ENCODE results near the gene TAF9.
"Not testable (repeated sequence)": the region's sequence is repeated elsewhere in the genome, so short reads cannot be mapped to it uniquely, and the experiment has no call there.

Gene TAF9

GRCh38 chr5:69334793-69335268 lies 34.5 kb downstream of the TAF9 start:
- peak; percentile 83 for DNase-seq
- H3K36me3 ChIP-seq (replicated peaks) = no peaks in the 10 kb centered on the region
- no peak overlapping the region for H3K27ac ChIP-seq
- H3K27me3 ChIP-seq (replicated peaks) = no peaks in the 10 kb centered on the region
- in situ Hi-C loops (cut with HindIII; ENCODE audit: low pct_ligation_motif_present, low sequenced_read_pairs) = no loop called here
- TF ChIP-seq CTCF (IDR thresholded peaks at IDR 0.05; ENCODE audit: low read depth, low read length, missing control alignments) = peak; percentile 93
- H3K4me3 ChIP-seq (ENCODE audit: low read depth, low read length) = peak overlapping the region; percentile 22

GRCh38 chr5:69333668-69334315 lies 35.5 kb downstream of the TAF9 start:
- H3K27ac ChIP-seq; DNase-seq; H3K27me3 ChIP-seq (replicated peaks); H3K4me3 ChIP-seq (ENCODE audit: low read depth, low read length); H3K36me3 ChIP-seq (replicated peaks); in situ Hi-C loops (cut with HindIII; ENCODE audit: low pct_ligation_motif_present, low sequenced_read_pairs): not testable (repeated sequence)

GRCh38 chr5:69331528-69332445 lies 37.5 kb downstream of the TAF9 start:
- peak overlapping the region; percentile 76 for H3K4me3 ChIP-seq (ENCODE audit: low read depth, low read length)
- in situ Hi-C loops (cut with HindIII; ENCODE audit: low pct_ligation_motif_present, low sequenced_read_pairs) = no loop called here
- no peak for DNase-seq
- H3K27ac ChIP-seq = no peak overlapping the region
- no peaks in the 10 kb centered on the region for H3K36me3 ChIP-seq (replicated peaks)
- H3K27me3 ChIP-seq (replicated peaks) = no peaks in the 10 kb centered on the region
- TF ChIP-seq CTCF (IDR thresholded peaks at IDR 0.05; ENCODE audit: low read depth, low read length, missing control alignments) = no peak

GRCh38 chr5:69329905-69330489 lies 39.3 kb downstream of the TAF9 start:
- no peak for DNase-seq
- in situ Hi-C loops (cut with HindIII; ENCODE audit: low pct_ligation_motif_present, low sequenced_read_pairs) = no loop called here
- Histone ChIP-seq H3K36me3 (replicated peaks) (no peaks in the 10 kb centered on the region), H3K27me3 (replicated peaks) (no peaks in the 10 kb centered on the region), H3K4me3 (ENCODE audit: low read depth, low read length) (no peak overlapping the region), H3K27ac (no peak overlapping the region)
- no peak for TF ChIP-seq CTCF (IDR thresholded peaks at IDR 0.05; ENCODE audit: low read depth, low read length, missing control alignments)

- no peaks in the 10 kb centered on the region for H3K36me3 ChIP-seq (replicated peaks)
- no peak for TF ChIP-seq CTCF (IDR thresholded peaks at IDR 0.05; ENCODE audit: low read depth, low read length, missing control alignments)
- no peak for DNase-seq
- no peak overlapping the region for H3K27ac ChIP-seq
- no peak overlapping the region for H3K4me3 ChIP-seq (ENCODE audit: low read depth, low read length)
- no peaks in the 10 kb centered on the region for H3K27me3 ChIP-seq (replicated peaks)
- in situ Hi-C loops (cut with HindIII; ENCODE audit: low pct_ligation_motif_present, low sequenced_read_pairs) = no loop called here
These were observed 43.0 kb downstream of the TAF9 start for GRCh38 chr5:69326365-69326764.

- TF ChIP-seq CTCF (IDR thresholded peaks at IDR 0.05; ENCODE audit: low read depth, low read length, missing control alignments) = no peak
- no peaks in the 10 kb centered on the region for H3K36me3 ChIP-seq (replicated peaks)
- in situ Hi-C loops (cut with HindIII; ENCODE audit: low pct_ligation_motif_present, low sequenced_read_pairs) = no loop called here
- DNase-seq = no peak
- H3K27ac ChIP-seq = no peak overlapping the region
- no peak overlapping the region for H3K4me3 ChIP-seq (ENCODE audit: low read depth, low read length)
- no peaks in the 10 kb centered on the region for H3K27me3 ChIP-seq (replicated peaks)
These were observed 51.9 kb downstream of the TAF9 start for GRCh38 chr5:69317391-69317790.

Data from brain microvascular endothelial cell (primary cell).